ENCODE measurements around the gene LRRC26.

The LRRC26 gene

GRCh38 chr9:137191691-137192447 is 22.0 kb upstream of the LRRC26 start:
- H3K4me1 Mint-ChIP-seq (ENCODE audit: low read depth) = peaks cover 27% of the 10 kb centered on the region
- H3K27ac Mint-ChIP-seq = no peak overlapping the region
- H3K27me3 Mint-ChIP-seq = no peaks in the 10 kb centered on the region
- no peaks in the 10 kb centered on the region for H3K9me3 Mint-ChIP-seq
- H3K4me3 Mint-ChIP-seq = no peak overlapping the region
- no peaks in the 10 kb centered on the region for H3K36me3 Mint-ChIP-seq (ENCODE audit: low read depth)

- Mint-ChIP-seq H3K4me3 (no peak overlapping the region), H3K9me3 (no peaks in the 10 kb centered on the region), H3K27ac (no peak overlapping the region), H3K4me1 (ENCODE audit: low read depth) (peaks cover 33% of the 10 kb centered on the region), H3K27me3 (no peaks in the 10 kb centered on the region), H3K36me3 (ENCODE audit: low read depth) (no peaks in the 10 kb centered on the region)
Measured at GRCh38 chr9:137191245-137191644, 21.4 kb upstream of the LRRC26 start.

- H3K9me3 Mint-ChIP-seq = no peaks in the 10 kb centered on the region
- H3K4me1 Mint-ChIP-seq (ENCODE audit: low read depth) = peaks cover 36% of the 10 kb centered on the region
- peak overlapping the region; percentile 65 for H3K27ac Mint-ChIP-seq
- H3K27me3 Mint-ChIP-seq = no peaks in the 10 kb centered on the region
- H3K4me3 Mint-ChIP-seq = peak overlapping the region; percentile 95
- peaks cover 2% of the 10 kb centered on the region for H3K36me3 Mint-ChIP-seq (ENCODE audit: low read depth)
Measured at GRCh38 chr9:137190315-137190856, 20.5 kb upstream of the LRRC26 start.

- Mint-ChIP-seq H3K27me3 (no peaks in the 10 kb centered on the region), H3K27ac (peak overlapping the region; percentile 93), H3K4me3 (peak overlapping the region; percentile 95), H3K9me3 (no peaks in the 10 kb centered on the region), H3K4me1 (ENCODE audit: low read depth) (peaks cover 36% of the 10 kb centered on the region), H3K36me3 (ENCODE audit: low read depth) (peaks cover 4% of the 10 kb centered on the region)
Measured at GRCh38 chr9:137189297-137190295, 19.7 kb upstream of the LRRC26 start.

- H3K36me3 Mint-ChIP-seq (ENCODE audit: low read depth) = peaks cover 9% of the 10 kb centered on the region
- H3K9me3 Mint-ChIP-seq = no peaks in the 10 kb centered on the region
- H3K4me3 Mint-ChIP-seq = peak within 1 kb of the TSS; percentile 95
- peak within 1 kb of the TSS; percentile 93 for H3K27ac Mint-ChIP-seq
- H3K4me1 Mint-ChIP-seq (ENCODE audit: low read depth) = peaks cover 36% of the 10 kb centered on the region
- H3K27me3 Mint-ChIP-seq = no peaks in the 10 kb centered on the region
Measured at GRCh38 chr9:137188490-137189296, 18.8 kb upstream of the LRRC26 start, which contains the start of the genes ANAPC2 and SSNA1. Gene ANAPC2 (minus strand): TSS chr9:137188560. CDS start chr9:137188532, 28 bp downstream. Gene SSNA1 (plus strand): TSS chr9:137188676. CDS start chr9:137188727, 51 bp downstream.

GRCh38 chr9:137188086-137188489 is 18.2 kb upstream of the LRRC26 start:
- Mint-ChIP-seq H3K27ac (peak overlapping the region; percentile 89), H3K36me3 (ENCODE audit: low read depth) (peaks cover 14% of the 10 kb centered on the region)

GRCh38 chr9:137187386-137187785 is 17.5 kb upstream of the LRRC26 start:
- Mint-ChIP-seq H3K36me3 (ENCODE audit: low read depth) (peaks cover 16% of the 10 kb centered on the region), H3K27ac (peak overlapping the region; percentile 89), H3K27me3 (no peaks in the 10 kb centered on the region), H3K4me3 (peak overlapping the region; percentile 95), H3K9me3 (no peaks in the 10 kb centered on the region), H3K4me1 (ENCODE audit: low read depth) (peaks cover 36% of the 10 kb centered on the region)

More at GRCh38 chr9:137188086-137188489, 18.2 kb upstream of the LRRC26 start:
- H3K9me3 Mint-ChIP-seq = no peaks in the 10 kb centered on the region
- peaks cover 36% of the 10 kb centered on the region for H3K4me1 Mint-ChIP-seq (ENCODE audit: low read depth)
- H3K4me3 Mint-ChIP-seq = peak overlapping the region; percentile 95
- no peaks in the 10 kb centered on the region for H3K27me3 Mint-ChIP-seq

GRCh38 chr9:137186385-137186784 is 16.5 kb upstream of the LRRC26 start:
- H3K36me3 Mint-ChIP-seq (ENCODE audit: low read depth) = peaks cover 20% of the 10 kb centered on the region

GRCh38 chr9:137185921-137186320 is 16.1 kb upstream of the LRRC26 start:
- Mint-ChIP-seq H3K4me1 (ENCODE audit: low read depth) (peaks cover 33% of the 10 kb centered on the region), H3K4me3 (no peak overlapping the region), H3K36me3 (ENCODE audit: low read depth) (peaks cover 20% of the 10 kb centered on the region), H3K9me3 (no peaks in the 10 kb centered on the region), H3K27me3 (no peaks in the 10 kb centered on the region), H3K27ac (no peak overlapping the region)

More at GRCh38 chr9:137186385-137186784, 16.5 kb upstream of the LRRC26 start:
- H3K9me3 Mint-ChIP-seq = no peaks in the 10 kb centered on the region
- H3K4me3 Mint-ChIP-seq = peak overlapping the region; percentile 95
- H3K27me3 Mint-ChIP-seq = no peaks in the 10 kb centered on the region
- peaks cover 36% of the 10 kb centered on the region for H3K4me1 Mint-ChIP-seq (ENCODE audit: low read depth)
- peak overlapping the region; percentile 55 for H3K27ac Mint-ChIP-seq

GRCh38 chr9:137184881-137185660 is 15.2 kb upstream of the LRRC26 start:
- H3K27me3 Mint-ChIP-seq = no peaks in the 10 kb centered on the region
- no peak overlapping the region for H3K27ac Mint-ChIP-seq
- no peaks in the 10 kb centered on the region for H3K9me3 Mint-ChIP-seq
- H3K4me3 Mint-ChIP-seq = no peak overlapping the region
- peaks cover 28% of the 10 kb centered on the region for H3K4me1 Mint-ChIP-seq (ENCODE audit: low read depth)
- peaks cover 20% of the 10 kb centered on the region for H3K36me3 Mint-ChIP-seq (ENCODE audit: low read depth)

- peaks cover 21% of the 10 kb centered on the region for H3K4me1 Mint-ChIP-seq (ENCODE audit: low read depth)
- H3K9me3 Mint-ChIP-seq = no peaks in the 10 kb centered on the region
- H3K4me3 Mint-ChIP-seq = no peak overlapping the region
- H3K27me3 Mint-ChIP-seq = no peaks in the 10 kb centered on the region
- no peak overlapping the region for H3K27ac Mint-ChIP-seq
- peaks cover 20% of the 10 kb centered on the region for H3K36me3 Mint-ChIP-seq (ENCODE audit: low read depth)
Measured at GRCh38 chr9:137183980-137184595, 14.2 kb upstream of the LRRC26 start.

- H3K36me3 Mint-ChIP-seq (ENCODE audit: low read depth) = peaks cover 20% of the 10 kb centered on the region
- no peak overlapping the region for H3K4me3 Mint-ChIP-seq
- H3K4me1 Mint-ChIP-seq (ENCODE audit: low read depth) = peaks cover 18% of the 10 kb centered on the region
- no peaks in the 10 kb centered on the region for H3K27me3 Mint-ChIP-seq
- H3K9me3 Mint-ChIP-seq = no peaks in the 10 kb centered on the region
- no peak overlapping the region for H3K27ac Mint-ChIP-seq
Measured at GRCh38 chr9:137182836-137183235, 13.0 kb upstream of the LRRC26 start.

GRCh38 chr9:137181680-137182079 is 11.8 kb upstream of the LRRC26 start:
- no peaks in the 10 kb centered on the region for H3K9me3 Mint-ChIP-seq
- peaks cover 7% of the 10 kb centered on the region for H3K4me1 Mint-ChIP-seq (ENCODE audit: low read depth)
- H3K36me3 Mint-ChIP-seq (ENCODE audit: low read depth) = peaks cover 25% of the 10 kb centered on the region
- no peaks in the 10 kb centered on the region for H3K27me3 Mint-ChIP-seq
- H3K27ac Mint-ChIP-seq = no peak overlapping the region
- H3K4me3 Mint-ChIP-seq = no peak overlapping the region
